ENCODE results near the gene FBP1.
"Not testable (repeated sequence)": the region's sequence is repeated elsewhere in the genome, so short reads cannot be mapped to it uniquely, and the experiment has no call there.

FBP1 gene

DNA sequence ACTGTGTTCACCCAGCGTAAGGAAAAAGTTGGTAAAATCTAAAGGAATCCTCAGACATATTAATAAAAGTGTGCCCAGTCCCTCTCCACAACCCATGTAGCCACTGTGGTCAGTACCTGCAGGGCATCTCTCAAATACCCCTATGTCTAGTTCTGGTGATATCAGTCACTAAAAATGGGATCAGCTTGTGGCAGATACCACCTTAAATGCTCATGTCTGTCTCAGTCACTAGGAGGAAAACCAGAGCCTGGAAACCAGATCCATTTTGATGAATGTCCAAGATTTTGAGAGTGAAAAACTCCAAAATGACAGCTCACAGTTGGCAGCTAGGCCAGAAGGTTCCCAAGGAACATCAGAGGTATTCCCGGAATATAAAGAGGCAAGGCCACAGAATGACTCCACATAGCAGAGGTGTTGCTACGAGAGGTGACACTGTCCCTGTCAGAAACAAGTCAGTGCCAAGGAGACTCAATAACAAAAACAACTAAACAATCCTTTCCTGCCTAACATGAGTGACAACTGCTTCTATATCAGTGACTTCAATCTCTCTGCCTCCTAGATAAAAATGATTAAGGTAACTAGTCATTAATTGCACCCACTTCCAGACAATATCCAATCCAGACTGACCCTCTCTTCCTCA is 70.9 kb downstream of the FBP1 start:
- no peak for DNase-seq

DNA sequence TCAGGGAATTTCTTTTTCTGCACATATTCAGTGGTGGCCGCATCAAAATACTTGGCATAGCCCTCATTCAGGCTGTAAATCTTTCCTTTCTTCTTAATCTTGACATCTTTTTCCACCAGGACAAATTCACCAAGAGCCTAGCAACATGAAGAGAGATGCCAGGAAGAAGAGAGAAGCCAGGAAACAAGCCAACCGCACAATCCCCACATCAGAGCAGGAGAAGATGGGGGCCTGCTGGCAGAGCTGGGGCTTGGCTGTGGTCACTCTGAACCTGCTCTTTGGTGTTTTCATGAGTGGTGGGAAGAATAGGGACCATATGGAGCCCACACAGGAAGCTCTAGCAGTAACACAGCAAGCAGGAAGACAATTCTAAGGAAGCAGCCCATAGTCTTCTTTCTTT is 72.0 kb downstream of the FBP1 start:
- no peak for DNase-seq

- no peak for DNase-seq
Observed at GRCh38 chr9:94566550-94566949, 72.8 kb downstream of the FBP1 start.

DNA sequence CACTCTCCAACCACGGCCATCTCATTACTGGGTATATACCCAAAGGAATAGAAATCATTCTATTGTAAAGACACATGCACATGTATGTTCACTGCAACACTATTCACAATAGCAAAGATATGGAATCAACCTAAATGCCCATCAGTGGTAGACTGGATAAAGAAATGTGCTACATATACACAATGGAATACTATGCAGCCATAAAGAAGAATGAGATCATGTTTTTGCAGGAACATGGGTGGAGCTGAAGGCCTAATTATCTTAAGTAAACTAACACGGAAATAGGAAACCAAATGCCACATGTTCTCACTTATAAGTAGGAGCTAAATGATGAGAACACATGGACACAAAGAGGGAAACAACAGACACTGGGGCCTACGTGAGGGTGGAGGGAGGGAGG is 75.0 kb downstream of the FBP1 start:
- DNase-seq = not testable (repeated sequence)

DNA sequence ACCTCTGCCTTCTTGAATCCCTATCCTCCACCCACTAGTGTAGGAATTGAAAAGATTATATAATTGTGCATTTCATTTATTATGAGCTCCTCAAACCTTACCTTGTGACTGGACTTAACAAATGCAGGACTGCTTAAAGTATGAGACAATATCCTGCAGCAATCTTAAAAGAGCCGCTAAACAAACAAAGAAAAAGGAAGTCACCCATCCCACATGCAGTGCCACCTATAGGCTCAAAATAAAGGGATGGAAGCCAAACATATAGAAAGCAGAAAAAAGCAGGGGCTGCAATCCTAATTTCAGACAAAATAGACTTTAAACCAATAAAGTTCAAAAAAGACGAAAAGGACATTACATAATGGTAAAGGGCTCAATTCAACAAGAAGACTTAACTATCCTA is 75.8 kb downstream of the FBP1 start:
- DNase-seq = no peak

- DNase-seq = no peak
Observed at GRCh38 chr9:94560237-94560636, 79.1 kb downstream of the FBP1 start.

- DNase-seq = no peak
Observed at GRCh38 chr9:94557376-94557775, 81.9 kb downstream of the FBP1 start.

GRCh38 chr9:94554439-94555331 is 84.6 kb downstream of the FBP1 start, which contains the start of gene PCAT7:
Gene PCAT7, plus strand, starts transcription at chr9:94555083.
- no peak for DNase-seq

DNA sequence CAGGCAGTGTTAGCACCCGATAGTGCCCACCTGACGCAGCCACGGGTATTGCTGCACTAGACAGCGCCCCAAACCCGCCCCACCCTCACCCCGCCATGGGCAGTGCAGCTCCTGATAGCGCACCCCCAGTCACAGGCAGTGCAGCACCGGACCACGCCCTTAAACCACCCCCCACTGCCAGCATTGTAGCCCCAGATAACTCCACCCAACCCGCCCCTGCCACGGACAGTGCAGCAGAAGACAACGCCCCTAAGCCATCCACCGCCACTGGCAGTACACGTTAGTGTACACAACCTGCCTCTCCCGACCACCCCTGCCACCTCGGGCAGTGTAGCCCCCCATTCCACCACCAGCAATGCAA is 85.3 kb downstream of the FBP1 start:
- DNase-seq = no peak

Data from SIG-M5 (cell line).